ENCODE measurements around the gene INF2. TPM values are rescaled to one million over a fixed set of nuclear protein-coding genes. Genes with fewer than 3 reads are reported as not detected.
"Not testable (repeated sequence)": the region's sequence is repeated elsewhere in the genome, so short reads cannot be mapped to it uniquely, and the experiment has no call there.

INF2 gene
- total and polyA plus RNA-seq, 2 experiments from 2014 or later = 23.0 to 53.3 TPM

DNA sequence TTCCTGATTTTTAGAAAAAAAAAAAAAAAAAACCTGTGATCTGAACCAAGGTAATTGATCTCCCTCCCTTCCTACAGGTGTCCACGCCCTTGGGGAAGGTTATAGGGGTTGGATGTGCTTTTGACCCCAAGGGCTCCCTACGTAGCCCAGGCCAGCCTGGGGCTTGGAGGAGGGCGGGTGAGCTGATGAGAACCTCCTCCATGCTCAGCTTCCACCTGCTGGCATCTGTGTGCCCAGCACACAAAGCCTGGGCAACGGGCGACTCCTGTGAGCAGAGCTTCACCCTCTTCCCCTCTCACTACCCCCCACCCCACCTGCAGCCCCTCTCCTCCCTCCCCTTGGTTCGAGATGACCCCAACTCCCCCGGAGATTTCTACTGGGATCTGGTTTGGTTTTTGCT lies 25.3 kb upstream of the INF2 start:
- Histone ChIP-seq H2AFZ (no peak overlapping the region), H3K9me3 (ENCODE audit: low read depth) (no peaks in the 10 kb centered on the region), H3K79me2 (ENCODE audit: insufficient read depth) (no peaks in the 10 kb centered on the region), H3K4me3 (no peak overlapping the region), H3K4me1 (ENCODE audit: insufficient read depth) (0 out of 2 replicates have a peak, but pooled peaks cover 5% of the 10 kb centered on the region), H3K9ac (no peak overlapping the region), H3K27ac (no peak overlapping the region), H3K9me2 (ENCODE audit: insufficient read depth) (no peaks in the 10 kb centered on the region), H4K20me1 (ENCODE audit: insufficient read depth) (no peaks in the 10 kb centered on the region), H3F3A (ENCODE audit: insufficient read depth) (no peaks in the 10 kb centered on the region), H3K27me3 (replicated peaks; ENCODE audit: insufficient read depth) (0 out of 2 replicates have a peak, but pooled peaks cover under 1% of the 10 kb centered on the region), H3K4me2 (ENCODE audit: unreplicated experiment) (no peak overlapping the region), H3K36me3 (ENCODE audit: low read depth) (no peaks in the 10 kb centered on the region)
- in situ Hi-C loops (cut with MboI) = no loop called here
- DNase-seq = no peak
- 56 to 61% methylated on average over 4 to 7 of the region's 7 CpGs for WGBS, 2 experiments (ENCODE audit: low coverage in 1 of 2, low lambda C conversion rate in 2 of 2, missing lambda C conversion rate in 2 of 2)
- TF ChIP-seq EZH2 (IDR thresholded peaks at IDR 0.05; ENCODE audit: insufficient read depth, poor library complexity, severe bottlenecking) = no peak
- TF ChIP-seq EZH2phosphoT487 (IDR thresholded peaks at IDR 0.05; ENCODE audit: insufficient read depth, low read depth) = no peak

DNA sequence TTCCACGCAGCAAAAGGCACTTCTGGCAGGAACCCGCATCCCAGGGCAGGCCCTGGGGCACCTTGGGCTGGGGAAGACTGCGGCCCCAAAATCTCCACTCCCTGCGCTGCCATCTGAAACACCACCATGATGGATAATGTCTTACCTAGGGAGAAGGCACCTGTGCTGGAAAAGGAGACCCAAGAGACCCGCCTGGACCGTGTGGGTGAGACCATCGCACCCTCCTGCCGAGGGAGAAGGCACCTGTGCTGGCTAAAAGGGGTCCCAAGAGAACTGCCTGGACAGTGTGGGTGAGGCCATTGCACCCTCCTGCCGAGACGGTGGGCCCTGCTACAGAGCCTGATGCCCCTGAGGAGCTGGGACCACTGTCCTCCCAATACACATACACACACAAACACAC lies 24.8 kb upstream of the INF2 start:
- Histone ChIP-seq H3K27me3 (replicated peaks; ENCODE audit: insufficient read depth) (no peaks in the 10 kb centered on the region), H3K36me3 (ENCODE audit: low read depth) (no peaks in the 10 kb centered on the region), H3K27ac (no peak overlapping the region), H3F3A (ENCODE audit: insufficient read depth) (no peaks in the 10 kb centered on the region), H3K9me2 (ENCODE audit: insufficient read depth) (no peaks in the 10 kb centered on the region), H3K9ac (no peak overlapping the region), H3K9me3 (ENCODE audit: low read depth) (no peaks in the 10 kb centered on the region), H3K4me3 (no peak overlapping the region), H2AFZ (no peak overlapping the region), H3K4me2 (ENCODE audit: unreplicated experiment) (no peak overlapping the region), H4K20me1 (ENCODE audit: insufficient read depth) (no peaks in the 10 kb centered on the region), H3K79me2 (ENCODE audit: insufficient read depth) (no peaks in the 10 kb centered on the region), H3K4me1 (ENCODE audit: insufficient read depth) (0 out of 2 replicates have a peak, but pooled peaks cover 5% of the 10 kb centered on the region)
- TF ChIP-seq EZH2phosphoT487 (IDR thresholded peaks at IDR 0.05; ENCODE audit: insufficient read depth, low read depth) = no peak
- TF ChIP-seq EZH2 (IDR thresholded peaks at IDR 0.05; ENCODE audit: insufficient read depth, poor library complexity, severe bottlenecking) = no peak
- no peak for DNase-seq
- in situ Hi-C loops (cut with MboI) = no loop called here
- 83 to 89% methylated on average over 10 of the region's 10 CpGs for WGBS, 2 experiments (ENCODE audit: low coverage in 1 of 2, low lambda C conversion rate in 2 of 2, missing lambda C conversion rate in 2 of 2)

DNA sequence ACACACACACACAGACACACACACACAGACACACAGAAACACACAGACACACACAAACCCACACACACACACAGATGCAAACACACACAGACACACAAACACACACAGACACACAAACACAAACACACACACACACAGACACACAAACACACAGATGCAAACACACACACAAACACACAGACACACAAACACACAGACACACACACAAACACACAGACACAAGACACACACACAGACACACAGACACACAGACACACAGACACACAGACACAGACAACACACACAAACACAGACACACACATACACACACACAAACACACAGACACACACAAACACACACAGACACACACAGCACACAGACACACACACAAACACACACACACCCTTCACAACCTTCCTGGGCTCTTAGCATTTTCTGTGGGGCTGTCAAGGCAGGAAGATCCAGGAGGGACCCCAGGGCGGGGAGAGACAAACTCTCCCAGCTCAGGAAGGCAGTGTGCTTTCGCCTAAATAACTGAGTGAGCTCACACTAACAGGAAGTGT lies 24.2 kb upstream of the INF2 start:
- H3K9ac ChIP-seq = no peak overlapping the region
- DNase-seq = peak; percentile 16

DNA sequence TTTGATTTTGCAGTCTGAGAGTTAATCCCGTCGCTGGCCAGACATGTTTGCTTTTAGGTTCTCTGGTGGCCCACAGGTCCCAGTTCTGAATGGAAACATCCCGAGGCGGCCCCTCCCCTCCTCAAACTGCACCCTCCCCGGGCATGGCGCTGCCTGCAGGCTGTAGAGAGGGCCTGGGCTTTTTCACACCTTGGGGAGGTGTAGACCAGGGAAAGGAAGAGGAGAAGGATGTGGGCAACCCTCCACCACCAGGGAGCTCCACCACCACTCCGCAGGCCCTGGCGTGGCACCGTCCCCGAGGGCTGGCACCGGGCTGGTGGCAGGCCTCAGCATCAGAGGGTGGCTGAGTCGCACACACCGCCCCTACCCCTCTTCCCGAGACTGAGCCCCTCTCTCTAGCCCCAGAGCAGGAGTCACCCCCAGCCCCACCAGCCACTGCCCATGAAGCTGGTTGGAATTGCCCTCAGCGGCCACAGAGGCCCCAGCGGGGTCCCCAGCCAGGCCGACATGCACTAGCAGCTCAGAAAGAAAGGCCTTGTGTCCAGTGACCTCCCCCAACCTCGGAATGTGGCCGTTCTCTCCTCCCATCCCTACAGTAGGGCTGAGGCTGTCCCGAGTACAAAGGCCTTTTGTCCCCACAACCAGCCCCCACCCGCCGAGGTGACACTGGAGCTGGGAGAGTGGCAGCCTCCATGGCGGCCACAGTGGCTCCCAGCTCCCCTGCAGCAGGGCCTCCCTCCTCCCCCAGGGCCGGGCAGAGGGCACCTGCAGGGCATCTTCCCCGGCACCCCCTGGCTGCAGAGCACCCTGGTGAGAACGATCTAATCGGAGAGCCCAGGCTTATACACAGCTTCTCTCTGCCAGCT lies 23.5 kb upstream of the INF2 start:
- Histone ChIP-seq H3K27ac (no peak overlapping the region), H3K4me2 (ENCODE audit: unreplicated experiment) (no peak overlapping the region), H3K9ac (no peak overlapping the region), H3K4me1 (ENCODE audit: insufficient read depth) (no peaks in the 10 kb centered on the region), H3K79me2 (ENCODE audit: insufficient read depth) (no peaks in the 10 kb centered on the region), H3K9me2 (ENCODE audit: insufficient read depth) (no peaks in the 10 kb centered on the region), H3F3A (ENCODE audit: insufficient read depth) (no peaks in the 10 kb centered on the region), H4K20me1 (ENCODE audit: insufficient read depth) (no peaks in the 10 kb centered on the region), H3K4me3 (no peak overlapping the region), H3K9me3 (ENCODE audit: low read depth) (no peaks in the 10 kb centered on the region), H2AFZ (peak overlapping the region; percentile 45; the same call in 1 of the 2 replicates), H3K27me3 (replicated peaks; ENCODE audit: insufficient read depth) (no peaks in the 10 kb centered on the region), H3K36me3 (ENCODE audit: low read depth) (no peaks in the 10 kb centered on the region)
- no peak for DNase-seq
- no peak for TF ChIP-seq EZH2phosphoT487 (IDR thresholded peaks at IDR 0.05; ENCODE audit: insufficient read depth, low read depth)
- TF ChIP-seq EZH2 (IDR thresholded peaks at IDR 0.05; ENCODE audit: insufficient read depth, poor library complexity, severe bottlenecking) = no peak
- in situ Hi-C loops (cut with MboI) = no loop called here
- 67 to 76% methylated on average over 22 to 27 of the region's 27 CpGs for WGBS, 2 experiments (ENCODE audit: low coverage in 1 of 2, low lambda C conversion rate in 2 of 2, missing lambda C conversion rate in 2 of 2)

More for the DNA sequence above, 24.2 kb upstream of the INF2 start:
- Histone ChIP-seq H3K79me2 (ENCODE audit: insufficient read depth) (no peaks in the 10 kb centered on the region), H3K36me3 (ENCODE audit: low read depth) (no peaks in the 10 kb centered on the region), H2AFZ (peak overlapping the region; percentile 45; the same call in 1 of the 2 replicates), H4K20me1 (ENCODE audit: insufficient read depth) (no peaks in the 10 kb centered on the region), H3K9me2 (ENCODE audit: insufficient read depth) (no peaks in the 10 kb centered on the region), H3K4me2 (ENCODE audit: unreplicated experiment) (no peak overlapping the region), H3K4me3 (no peak overlapping the region), H3K27ac (no peak overlapping the region), H3K27me3 (replicated peaks; ENCODE audit: insufficient read depth) (no peaks in the 10 kb centered on the region), H3K4me1 (ENCODE audit: insufficient read depth) (0 out of 2 replicates have a peak, but pooled peaks cover under 1% of the 10 kb centered on the region), H3F3A (ENCODE audit: insufficient read depth) (no peaks in the 10 kb centered on the region), H3K9me3 (ENCODE audit: low read depth) (no peaks in the 10 kb centered on the region)
- in situ Hi-C loops (cut with MboI) = no loop called here
- WGBS, 2 experiments (ENCODE audit: low coverage in 1 of 2, low lambda C conversion rate in 2 of 2, missing lambda C conversion rate in 2 of 2) = 44 to 55% methylated on average over 2 of the region's 2 CpGs
- TF ChIP-seq EZH2phosphoT487 (IDR thresholded peaks at IDR 0.05; ENCODE audit: insufficient read depth, low read depth) (no peak), EZH2 (IDR thresholded peaks at IDR 0.05; ENCODE audit: insufficient read depth, poor library complexity, severe bottlenecking) (no peak)

GRCh38 chr14:104666523-104666895 lies 22.9 kb upstream of the INF2 start:
- H3K4me2 ChIP-seq (ENCODE audit: unreplicated experiment); in situ Hi-C loops (cut with MboI): not testable (repeated sequence)

More at GRCh38 chr14:104666523-104666895, 22.9 kb upstream of the INF2 start:
- H3K27me3 ChIP-seq (replicated peaks; ENCODE audit: insufficient read depth); H2AFZ ChIP-seq; H3K27ac ChIP-seq; H3K4me3 ChIP-seq; H3K9me3 ChIP-seq (ENCODE audit: low read depth); H3K9ac ChIP-seq; H3K79me2 ChIP-seq (ENCODE audit: insufficient read depth); H4K20me1 ChIP-seq (ENCODE audit: insufficient read depth); DNase-seq; H3F3A ChIP-seq (ENCODE audit: insufficient read depth); H3K9me2 ChIP-seq (ENCODE audit: insufficient read depth); H3K36me3 ChIP-seq (ENCODE audit: low read depth); H3K4me1 ChIP-seq (ENCODE audit: insufficient read depth): not testable (repeated sequence)
- WGBS, 2 experiments (ENCODE audit: low coverage in 1 of 2, low lambda C conversion rate in 2 of 2, missing lambda C conversion rate in 2 of 2) = 83 to 91% methylated on average over 7 of the region's 7 CpGs

Measured in GM23248 (cell line).